Activated CD4-positive, CD25-positive, alpha-beta regulatory T cell treated with anti-CD3 and anti-CD28 coated beads, Interleukin-2, amount 50 U/mL, for 16 hours (primary cell): ENCODE measurements around the gene ATP6AP1.
A peak's percentile ranks its signal among the peaks of the same experiment; 100 is the strongest.
"Not testable (repeated sequence)": the region's sequence is repeated elsewhere in the genome, so short reads cannot be mapped to it uniquely, and the experiment has no call there.

Experiments used
- DNase-seq: peaks from one replicate; pipeline ENCODE4 v3.0.0-alpha.2; 2020; ENCODE audit warnings: low read depth, low spot score

The ATP6AP1 gene

GRCh38 chrX:154428176-154429171, at the start of gene ATP6AP1:
TSS of gene ATP6AP1 (plus strand) at chrX:154428677. CDS start at chrX:154428693, 16 bp downstream.
- peak; percentile 70 for DNase-seq

GRCh38 chrX:154378799-154379568, 49.5 kb upstream of the ATP6AP1 start, which contains the start of gene EMD:
TSS of gene EMD (plus strand) at chrX:154379295. CDS start at chrX:154379485, 190 bp downstream.
- DNase-seq = peak; percentile 92

GRCh38 chrX:154379569-154379951, 48.9 kb upstream of the ATP6AP1 start:
- no peak for DNase-seq

- no peak for DNase-seq
Measured at GRCh38 chrX:154380153-154380552, 48.3 kb upstream of the ATP6AP1 start.

GRCh38 chrX:154380787-154381186, 47.7 kb upstream of the ATP6AP1 start:
- no peak for DNase-seq

- no peak for DNase-seq
Measured at GRCh38 chrX:154381271-154381670, 47.2 kb upstream of the ATP6AP1 start.

GRCh38 chrX:154382483-154383069, 45.9 kb upstream of the ATP6AP1 start:
- no peak for DNase-seq

GRCh38 chrX:154383359-154384283, 44.9 kb upstream of the ATP6AP1 start:
- no peak for DNase-seq

- no peak for DNase-seq
Measured at GRCh38 chrX:154384284-154384892, 44.1 kb upstream of the ATP6AP1 start.

- DNase-seq = not testable (repeated sequence)
Measured at GRCh38 chrX:154388094-154388493, 40.4 kb upstream of the ATP6AP1 start.

GRCh38 chrX:154388649-154389048, 39.8 kb upstream of the ATP6AP1 start:
- DNase-seq = not testable (repeated sequence)

GRCh38 chrX:154389812-154390747, 38.4 kb upstream of the ATP6AP1 start:
- not testable (repeated sequence) for DNase-seq

GRCh38 chrX:154396363-154396762, 32.1 kb upstream of the ATP6AP1 start:
- DNase-seq = not testable (repeated sequence)

GRCh38 chrX:154396973-154397887, 31.2 kb upstream of the ATP6AP1 start:
- no peak for DNase-seq

- DNase-seq = peak; percentile 76
Measured at GRCh38 chrX:154397888-154398667, 30.4 kb upstream of the ATP6AP1 start, which contains the start of gene RPL10. TSS of gene RPL10 (plus strand) at chrX:154398377. CDS start at chrX:154398520, 143 bp downstream.

GRCh38 chrX:154398668-154399526, 29.6 kb upstream of the ATP6AP1 start:
- peak; percentile 71 for DNase-seq
